Panc1 (cell line): Measurements from ENCODE around the gene NFKBIB. TPM values are rescaled to one million over a fixed set of nuclear protein-coding genes. Genes with fewer than 3 reads are reported as not detected.
A peak's percentile ranks its signal among the peaks of the same experiment; 100 is the strongest.

ENCODE experiments used
- ATAC-seq: fragments of 200-7000 bp; cut with Tn5 transposase; 2 replicates; pipeline ENCODE4 v1.9.1; 2020; ENCODE audit warnings: mild to moderate bottlenecking, moderate library complexity
- BruUV-seq: library from RNA; stranded (reverse); fragments of 400-500 nt; replicated peaks from 2 replicates; lab custom pipeline; 2021; lab: Mats Ljungman, UMichigan
- CTCF ChIA-PET: fragments of 300-600 bp; sonication (Branson Sonifier 250); formaldehyde crosslinking; loops from one replicate; lab custom pipeline; 2022; ENCODE audit warnings: antibody characterized with exemption; lab: Charles Lee
- POLR2A ChIA-PET: fragments of 300-600 bp; sonication (Branson Sonifier 250); formaldehyde crosslinking; loops from one replicate; lab custom pipeline; 2022; ENCODE audit warnings: antibody characterized with exemption; lab: Charles Lee
- DNase-seq: peaks from one replicate; pipeline ENCODE4 v3.0.0-alpha.2; 2010; ENCODE audit warnings: low read depth, low spot score
- H3K27ac ChIP-seq: 2 replicates; pipeline ENCODE4 v1.5.1; 2011; ENCODE audit warnings: mild to moderate bottlenecking, low read length, inconsistent platforms
- H3K27me3 ChIP-seq: fragments of 200-500 bp; sonication (Bioruptor generic); 2 replicates; pipeline ENCODE4 v1.6.0; 2014; ENCODE audit warnings: low read length, inconsistent platforms; ENCODE audit not compliant: control insufficient read depth, insufficient read depth
- H3K36me3 ChIP-seq: fragments of 200-500 bp; sonication (Bioruptor generic); 2 replicates; pipeline ENCODE4 v1.5.1; 2014; ENCODE audit warnings: inconsistent platforms, mild to moderate bottlenecking, low read length, moderate library complexity; ENCODE audit not compliant: control insufficient read depth, insufficient read depth
- H3K4me1 ChIP-seq: 2 replicates; pipeline ENCODE4 v1.5.1; 2011; ENCODE audit warnings: inconsistent platforms, mild to moderate bottlenecking, low read length, moderate library complexity; ENCODE audit not compliant: control insufficient read depth, insufficient read depth
- H3K4me3 ChIP-seq, 2 experiments: 2 replicates each; pipeline ENCODE4 v1.5.1; 2011 to 2012; ENCODE audit warnings: low read depth in 2 of 2, low read length in 2 of 2, mild to moderate bottlenecking in 2 of 2, inconsistent platforms in 1 of 2, moderate library complexity in 1 of 2
- H3K9me3 ChIP-seq: fragments of 200-500 bp; sonication (Bioruptor generic); 2 replicates; pipeline ENCODE4 v1.5.1; 2014; ENCODE audit warnings: low read depth, mild to moderate bottlenecking, inconsistent platforms, low read length, moderate library complexity; ENCODE audit not compliant: control insufficient read depth, insufficient read depth
- POLR2AphosphoS5 ChIP-seq: IDR thresholded peaks from 2 replicates; pipeline ENCODE4 v1.6.1; 2012; ENCODE audit warnings: mild to moderate bottlenecking, low read depth, low read length, moderate library complexity
- SIN3A ChIP-seq: IDR thresholded peaks from 2 replicates; pipeline ENCODE4 v1.6.1; 2012; ENCODE audit warnings: low read depth, mild to moderate bottlenecking, low read length, moderate library complexity, borderline replicate concordance; ENCODE audit not compliant: insufficient read depth
- TCF7L2 ChIP-seq: IDR thresholded peaks from 2 replicates; pipeline ENCODE4 v1.6.1; 2011; ENCODE audit warnings: mild to moderate bottlenecking, low read depth, low read length, inconsistent platforms
- in situ Hi-C: cut with HindIII; loops from 2 replicates; pipeline ENCODE4 v1.10.0; 2016; ENCODE audit warnings: low sequenced_read_pairs, low pct_unique_long_range_greater_than_20kb
- intact Hi-C: fragments of 100-400 bp; cut with micrococcal nuclease; formaldehyde crosslinking; loops from one replicate; pipeline ENCODE4 v1.10.0; 2022; ENCODE audit not compliant: unreplicated experiment
- total RNA-seq: library from RNA; stranded (reverse); gene quantifications from one replicate; pipeline ENCODE4 v1.2.1, GENCODE V29; 2021; ENCODE audit not compliant: unreplicated experiment
- TF ChIP-seq, protein P1 (sequence below): fragments of 450-650 bp; IDR thresholded peaks from 2 replicates; pipeline ENCODE4 v1.5.1; 2017; ENCODE audit warnings: mild to moderate bottlenecking
- TF ChIP-seq, protein P2 (sequence below), 2 experiments: IDR thresholded peaks; 2 replicates each; pipeline ENCODE4 v1.6.1; 2011 to 2012; ENCODE audit warnings: low read depth in 2 of 2, control low read depth in 1 of 2, low read length in 1 of 2, mild to moderate bottlenecking in 1 of 2, moderate library complexity in 1 of 2; ENCODE audit not compliant: insufficient read depth in 1 of 2

NFKBIB gene
- total RNA-seq, 1 experiment from 2014 or later: 185 TPM

DNA sequence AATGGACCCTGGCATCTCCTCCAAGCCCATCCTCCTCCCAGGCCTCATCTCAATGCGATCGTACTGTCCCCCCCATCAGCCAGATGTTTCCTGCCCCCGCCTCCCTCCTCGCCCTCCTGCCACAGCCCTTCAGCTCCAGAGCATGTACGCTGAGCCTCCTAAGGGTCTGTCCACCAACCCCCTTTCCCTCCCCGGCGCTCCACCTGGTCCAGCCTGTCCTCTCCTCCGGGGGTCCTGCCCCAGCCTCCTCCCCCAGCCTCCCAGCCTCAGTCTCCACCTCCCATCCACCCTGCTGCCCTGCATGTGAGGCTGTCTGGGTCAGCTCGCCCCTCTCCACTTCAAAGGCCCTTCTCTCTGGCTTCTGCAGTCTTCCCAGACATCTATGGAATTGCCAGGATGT lies 4.8 kb upstream of the NFKBIB start:
- ChIA-PET POLR2A (interaction anchor here (0.5 kb wide), 1 partner anchor 371 kb away, joined by 8 read pairs; no protein-coding TSS in a partner anchor), CTCF (interaction anchor here (1.2 kb wide), 1 partner anchor 36 kb away, joined by 3 read pairs; the partner anchor contains the start of genes MRPS12 and SARS2)
- intact Hi-C loops: loop anchor here (5.0 kb wide), 1 partner anchor 43 kb away; no protein-coding TSS in a partner anchor
- H3K9me3 ChIP-seq: no peaks in the 10 kb centered on the region
- H3K4me3 ChIP-seq: no peak overlapping the region
- no TSS peak for BruUV-seq
- DNase-seq: no peak
- H3K27ac ChIP-seq: no peak overlapping the region
- in situ Hi-C loops: no loop called here
- no peaks in the 10 kb centered on the region for H3K27me3 ChIP-seq
- ATAC-seq: no peak
- H3K36me3 ChIP-seq: no peaks in the 10 kb centered on the region
- no peak for TF ChIP-seq POLR2AphosphoS5
- TF ChIP-seq, protein P1, sequence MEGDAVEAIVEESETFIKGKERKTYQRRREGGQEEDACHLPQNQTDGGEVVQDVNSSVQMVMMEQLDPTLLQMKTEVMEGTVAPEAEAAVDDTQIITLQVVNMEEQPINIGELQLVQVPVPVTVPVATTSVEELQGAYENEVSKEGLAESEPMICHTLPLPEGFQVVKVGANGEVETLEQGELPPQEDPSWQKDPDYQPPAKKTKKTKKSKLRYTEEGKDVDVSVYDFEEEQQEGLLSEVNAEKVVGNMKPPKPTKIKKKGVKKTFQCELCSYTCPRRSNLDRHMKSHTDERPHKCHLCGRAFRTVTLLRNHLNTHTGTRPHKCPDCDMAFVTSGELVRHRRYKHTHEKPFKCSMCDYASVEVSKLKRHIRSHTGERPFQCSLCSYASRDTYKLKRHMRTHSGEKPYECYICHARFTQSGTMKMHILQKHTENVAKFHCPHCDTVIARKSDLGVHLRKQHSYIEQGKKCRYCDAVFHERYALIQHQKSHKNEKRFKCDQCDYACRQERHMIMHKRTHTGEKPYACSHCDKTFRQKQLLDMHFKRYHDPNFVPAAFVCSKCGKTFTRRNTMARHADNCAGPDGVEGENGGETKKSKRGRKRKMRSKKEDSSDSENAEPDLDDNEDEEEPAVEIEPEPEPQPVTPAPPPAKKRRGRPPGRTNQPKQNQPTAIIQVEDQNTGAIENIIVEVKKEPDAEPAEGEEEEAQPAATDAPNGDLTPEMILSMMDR: no peak
- no peak for TF ChIP-seq SIN3A
- TF ChIP-seq, protein P2, sequence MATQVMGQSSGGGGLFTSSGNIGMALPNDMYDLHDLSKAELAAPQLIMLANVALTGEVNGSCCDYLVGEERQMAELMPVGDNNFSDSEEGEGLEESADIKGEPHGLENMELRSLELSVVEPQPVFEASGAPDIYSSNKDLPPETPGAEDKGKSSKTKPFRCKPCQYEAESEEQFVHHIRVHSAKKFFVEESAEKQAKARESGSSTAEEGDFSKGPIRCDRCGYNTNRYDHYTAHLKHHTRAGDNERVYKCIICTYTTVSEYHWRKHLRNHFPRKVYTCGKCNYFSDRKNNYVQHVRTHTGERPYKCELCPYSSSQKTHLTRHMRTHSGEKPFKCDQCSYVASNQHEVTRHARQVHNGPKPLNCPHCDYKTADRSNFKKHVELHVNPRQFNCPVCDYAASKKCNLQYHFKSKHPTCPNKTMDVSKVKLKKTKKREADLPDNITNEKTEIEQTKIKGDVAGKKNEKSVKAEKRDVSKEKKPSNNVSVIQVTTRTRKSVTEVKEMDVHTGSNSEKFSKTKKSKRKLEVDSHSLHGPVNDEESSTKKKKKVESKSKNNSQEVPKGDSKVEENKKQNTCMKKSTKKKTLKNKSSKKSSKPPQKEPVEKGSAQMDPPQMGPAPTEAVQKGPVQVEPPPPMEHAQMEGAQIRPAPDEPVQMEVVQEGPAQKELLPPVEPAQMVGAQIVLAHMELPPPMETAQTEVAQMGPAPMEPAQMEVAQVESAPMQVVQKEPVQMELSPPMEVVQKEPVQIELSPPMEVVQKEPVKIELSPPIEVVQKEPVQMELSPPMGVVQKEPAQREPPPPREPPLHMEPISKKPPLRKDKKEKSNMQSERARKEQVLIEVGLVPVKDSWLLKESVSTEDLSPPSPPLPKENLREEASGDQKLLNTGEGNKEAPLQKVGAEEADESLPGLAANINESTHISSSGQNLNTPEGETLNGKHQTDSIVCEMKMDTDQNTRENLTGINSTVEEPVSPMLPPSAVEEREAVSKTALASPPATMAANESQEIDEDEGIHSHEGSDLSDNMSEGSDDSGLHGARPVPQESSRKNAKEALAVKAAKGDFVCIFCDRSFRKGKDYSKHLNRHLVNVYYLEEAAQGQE (IDR thresholded peaks at IDR 0.05; ENCODE audit: insufficient read depth in 1 of 2, low read depth in 2 of 2, low read length in 1 of 2): no peak
- TF ChIP-seq TCF7L2: no peak
- H3K4me1 ChIP-seq: peaks cover 10% of the 10 kb centered on the region

DNA sequence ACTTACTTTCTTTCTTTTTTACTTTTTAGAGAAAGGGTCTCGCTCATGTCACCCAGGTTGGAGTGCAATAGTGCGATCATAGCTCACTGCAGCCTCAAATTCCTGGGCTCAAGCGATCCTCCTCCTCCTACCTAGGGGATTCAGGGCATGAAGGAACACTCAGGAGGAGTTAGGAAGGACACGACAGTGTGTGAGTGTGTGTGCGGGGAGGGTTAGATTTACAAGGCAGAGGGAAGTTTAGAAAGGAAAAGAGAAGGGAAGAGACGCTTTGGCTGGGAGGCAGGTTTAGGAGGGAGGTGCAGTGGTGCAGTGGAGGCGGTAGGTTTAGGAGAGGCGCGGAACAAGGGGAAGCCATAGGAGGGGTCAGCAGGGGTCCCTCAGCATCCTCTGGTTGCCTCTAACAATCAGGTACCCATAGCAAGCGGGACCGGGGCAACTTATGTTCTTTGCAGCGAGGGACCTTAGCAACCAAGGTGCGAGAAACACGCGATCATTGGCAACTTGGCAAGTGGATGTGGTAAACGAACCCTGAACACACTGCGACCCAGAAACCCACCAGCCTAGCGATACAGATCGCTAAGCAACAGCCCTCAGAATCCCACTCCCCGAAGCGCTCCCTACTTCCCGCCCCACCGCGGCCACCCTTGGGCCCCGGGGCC lies 852 bp upstream of the NFKBIB start:
- TF ChIP-seq, protein P2 (IDR thresholded peaks at IDR 0.05; ENCODE audit: insufficient read depth in 1 of 2, low read depth in 2 of 2, low read length in 1 of 2): no peak
- TF ChIP-seq, protein P1: no peak
- TF ChIP-seq SIN3A (no peak), TCF7L2 (no peak), POLR2AphosphoS5 (no peak)
- Histone ChIP-seq H3K9me3 (peaks cover 6% of the 10 kb centered on the region; the same call in 1 of the 2 replicates), H3K27me3 (no peaks in the 10 kb centered on the region), H3K36me3 (no peaks in the 10 kb centered on the region), H3K4me3 (peak overlapping the region; percentile 55 to 75), H3K4me1 (peaks cover 15% of the 10 kb centered on the region), H3K27ac (peak overlapping the region; percentile 66)
- ATAC-seq (peak; percentile 0), DNase-seq (no peak)
- POLR2A ChIA-PET: no interaction called here
- in situ Hi-C loops: no loop called here
- no TSS peak for BruUV-seq
- CTCF ChIA-PET: no interaction called here
- intact Hi-C loops: loop anchor here (5.0 kb wide), 1 partner anchor 47 kb away; no protein-coding TSS in a partner anchor
